Caki2 (cell line): Measurements from ENCODE around the gene TBX4. TPM values are rescaled to one million over a fixed set of nuclear protein-coding genes. Genes with fewer than 3 reads are reported as not detected.
"Not testable (repeated sequence)": the region's sequence is repeated elsewhere in the genome, so short reads cannot be mapped to it uniquely, and the experiment has no call there.

Source experiments
- DNase-seq: peaks from one replicate; pipeline ENCODE4 v3.0.0-alpha.2; 2015; ENCODE audit warnings: low read depth
- in situ Hi-C: cut with HindIII; loops from 2 replicates; pipeline ENCODE4 v1.10.0; 2016; ENCODE audit warnings: low sequenced_read_pairs, low pct_unique_long_range_greater_than_20kb, mixed read lengths
- total RNA-seq: library from RNA; depleted of rRNA; stranded (reverse); fragments of >200 nt; shearing (Covaris generic); gene quantifications from 2 replicates; pipeline ENCODE4 v1.2.3, GENCODE V29; 2014; ENCODE audit warnings: low replicate concordance

Gene TBX4
- total RNA-seq, 1 experiment from 2014 or later = not detected

DNA sequence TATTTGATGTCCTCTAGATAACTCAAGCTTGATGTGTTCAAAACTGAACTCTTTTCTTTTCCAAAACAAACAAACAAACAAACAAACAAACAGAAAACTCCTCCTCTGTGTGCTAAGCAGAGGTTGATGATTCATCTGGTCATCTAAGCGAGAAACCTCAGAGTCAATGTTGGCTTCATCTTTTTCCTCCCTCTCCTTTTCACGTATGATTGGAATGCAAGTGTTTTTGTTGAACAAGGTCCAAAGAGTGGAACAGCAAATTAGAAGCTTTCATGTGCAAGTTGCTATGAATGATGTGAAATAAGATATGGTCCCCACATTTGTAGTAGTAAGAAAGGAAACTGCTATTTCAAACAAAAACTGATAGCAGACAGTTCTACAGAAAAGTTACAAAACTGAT lies 52.5 kb downstream of the TBX4 start:
- in situ Hi-C loops = no loop called here

DNA sequence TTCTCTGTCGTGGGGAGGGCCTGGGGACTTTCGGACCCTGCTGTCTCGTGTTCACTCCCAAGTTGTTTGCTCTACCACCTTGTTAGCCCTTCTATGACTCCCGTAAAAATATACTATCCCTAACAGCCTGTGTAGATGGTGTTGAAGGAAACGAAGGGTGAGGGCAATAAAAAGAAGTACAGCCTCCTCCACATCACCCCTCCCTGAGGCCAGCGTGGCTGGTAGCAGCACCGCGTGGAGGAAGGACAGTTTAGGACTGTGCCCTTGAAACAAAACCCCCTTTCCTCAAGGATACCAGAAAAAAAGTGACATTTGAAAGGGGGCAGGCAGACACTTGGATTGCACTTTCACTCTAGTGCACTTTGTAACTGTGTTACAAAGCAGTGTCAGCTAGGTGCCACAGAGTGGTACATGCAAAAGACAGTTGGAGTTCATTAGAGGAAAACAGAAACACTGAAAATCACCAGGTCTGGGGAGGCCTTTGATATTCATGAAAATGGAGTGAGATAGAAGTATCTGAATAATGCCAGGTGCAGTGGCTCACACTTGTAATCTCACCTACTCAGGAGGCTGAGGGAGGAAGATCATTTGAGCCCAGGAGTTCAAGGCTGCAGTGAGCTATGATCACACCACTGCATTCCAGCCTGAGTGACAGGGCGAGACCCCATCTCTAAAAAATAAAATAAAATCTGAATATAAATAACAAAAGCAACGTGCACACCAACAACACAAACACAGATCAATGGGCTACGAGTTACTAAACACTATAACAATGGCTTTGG lies 53.8 kb downstream of the TBX4 start:
- DNase-seq = no peak
- in situ Hi-C loops = no loop called here

More for the DNA sequence above, 52.5 kb downstream of the TBX4 start:
- DNase-seq = peak; percentile 88

DNA sequence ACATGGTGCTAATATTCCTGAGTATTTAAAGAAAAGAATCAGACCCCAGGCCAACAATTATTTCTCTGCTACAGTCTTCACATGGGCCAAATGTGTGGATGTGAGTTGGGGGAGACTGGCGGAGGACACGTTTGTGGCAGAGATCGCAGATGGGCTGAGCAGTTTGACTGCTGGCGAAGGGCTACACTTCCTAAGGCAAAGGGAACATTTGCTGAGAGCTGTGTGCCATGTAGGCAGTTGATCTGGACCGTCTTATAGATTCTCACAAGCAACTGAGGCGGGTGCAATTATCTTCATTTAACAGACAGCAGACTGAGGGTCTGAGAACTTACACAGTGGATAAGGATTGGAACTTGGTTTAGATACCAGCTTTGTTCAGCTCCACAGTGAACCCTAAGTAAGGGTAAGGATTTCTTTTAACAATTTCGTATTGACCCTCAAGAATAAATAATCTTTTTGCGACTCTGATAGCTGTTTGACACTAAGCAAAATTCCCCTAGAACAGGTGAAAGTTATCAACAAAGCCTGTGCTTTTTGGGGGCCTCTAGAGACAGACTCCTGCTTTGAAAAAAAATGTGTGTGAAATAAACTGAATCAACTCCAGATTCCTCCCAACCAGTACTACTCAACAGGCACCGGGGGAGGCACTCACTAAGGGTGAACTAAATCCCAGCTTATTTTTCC lies 55.3 kb downstream of the TBX4 start:
- no peak for DNase-seq
- in situ Hi-C loops = no loop called here

DNA sequence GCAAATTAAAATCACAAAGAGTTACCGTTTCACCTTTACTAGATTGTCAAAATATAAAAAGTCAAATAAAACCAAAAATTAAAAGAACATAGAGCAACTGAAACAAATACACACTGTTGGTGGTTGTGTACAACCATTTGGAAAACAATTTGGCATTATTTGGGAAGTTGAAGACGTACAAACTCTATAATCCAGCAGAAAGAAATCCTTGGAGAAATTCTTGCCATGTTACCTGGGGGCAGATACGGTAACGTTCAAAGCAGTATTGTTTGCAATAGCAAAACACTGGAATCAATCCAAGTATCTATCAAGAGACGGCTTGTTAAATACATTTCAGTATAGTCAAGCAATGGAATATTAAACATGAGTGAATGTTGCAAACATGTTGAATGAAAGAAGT lies 56.7 kb downstream of the TBX4 start:
- in situ Hi-C loops = no loop called here
- DNase-seq = no peak

DNA sequence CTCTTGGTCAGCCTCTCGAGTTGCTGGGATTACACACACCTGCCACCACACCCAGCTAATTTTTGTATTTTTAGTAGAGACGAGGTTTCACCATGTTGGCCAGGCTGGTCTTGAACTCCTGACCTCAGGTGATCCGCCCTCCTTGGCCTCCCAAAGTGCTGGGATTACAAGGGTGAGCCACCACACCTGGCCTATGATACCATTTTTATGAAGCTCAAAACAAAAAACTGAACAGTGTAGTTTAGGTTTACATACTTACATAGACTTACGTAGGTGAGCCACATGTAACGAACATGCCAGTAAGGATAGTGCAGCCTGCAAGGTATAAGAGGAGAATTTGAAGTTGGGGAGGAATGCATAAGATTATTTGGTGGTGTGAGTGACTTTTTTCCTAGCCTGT lies 57.2 kb downstream of the TBX4 start:
- in situ Hi-C loops, DNase-seq: not testable (repeated sequence)

DNA sequence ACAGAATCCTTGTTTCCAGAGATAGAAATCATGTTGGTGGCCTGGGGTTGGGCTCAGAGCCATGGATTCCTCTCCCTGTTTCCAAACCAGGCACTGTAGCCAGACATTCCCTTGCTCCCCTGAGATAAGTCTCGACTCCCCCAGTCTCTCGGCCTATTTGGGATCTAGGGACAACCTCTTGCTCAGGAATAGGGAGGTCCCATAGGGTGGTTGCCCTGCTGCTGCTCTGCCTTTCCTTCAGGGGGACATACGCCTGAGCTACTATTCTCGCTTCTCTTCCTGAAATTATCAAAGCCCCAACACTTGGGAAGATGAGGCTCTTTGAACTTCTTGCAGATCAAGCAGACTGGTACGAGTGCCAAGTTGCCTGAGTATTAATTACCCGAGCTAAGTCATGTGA lies 58.0 kb downstream of the TBX4 start:
- in situ Hi-C loops = no loop called here
- DNase-seq = no peak

DNA sequence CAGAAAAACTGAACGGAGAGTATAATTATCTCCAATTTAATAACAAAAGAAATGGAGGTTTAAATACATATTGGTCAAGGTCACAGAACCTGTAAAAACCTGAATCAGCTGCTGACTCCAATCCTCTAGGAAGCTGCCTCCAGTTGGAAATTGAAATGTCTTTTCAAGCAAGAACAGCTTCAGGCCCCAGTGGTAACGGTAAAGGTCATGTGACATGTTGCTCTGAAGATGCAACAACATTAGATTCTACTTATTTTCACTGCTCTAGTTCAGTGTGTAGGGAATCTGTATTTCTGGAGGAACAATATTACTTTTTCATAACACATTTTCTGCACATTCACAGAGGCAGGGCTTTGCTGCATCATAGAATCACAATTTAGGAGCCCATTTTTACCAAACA lies 58.8 kb downstream of the TBX4 start:
- DNase-seq = no peak
- in situ Hi-C loops = no loop called here

DNA sequence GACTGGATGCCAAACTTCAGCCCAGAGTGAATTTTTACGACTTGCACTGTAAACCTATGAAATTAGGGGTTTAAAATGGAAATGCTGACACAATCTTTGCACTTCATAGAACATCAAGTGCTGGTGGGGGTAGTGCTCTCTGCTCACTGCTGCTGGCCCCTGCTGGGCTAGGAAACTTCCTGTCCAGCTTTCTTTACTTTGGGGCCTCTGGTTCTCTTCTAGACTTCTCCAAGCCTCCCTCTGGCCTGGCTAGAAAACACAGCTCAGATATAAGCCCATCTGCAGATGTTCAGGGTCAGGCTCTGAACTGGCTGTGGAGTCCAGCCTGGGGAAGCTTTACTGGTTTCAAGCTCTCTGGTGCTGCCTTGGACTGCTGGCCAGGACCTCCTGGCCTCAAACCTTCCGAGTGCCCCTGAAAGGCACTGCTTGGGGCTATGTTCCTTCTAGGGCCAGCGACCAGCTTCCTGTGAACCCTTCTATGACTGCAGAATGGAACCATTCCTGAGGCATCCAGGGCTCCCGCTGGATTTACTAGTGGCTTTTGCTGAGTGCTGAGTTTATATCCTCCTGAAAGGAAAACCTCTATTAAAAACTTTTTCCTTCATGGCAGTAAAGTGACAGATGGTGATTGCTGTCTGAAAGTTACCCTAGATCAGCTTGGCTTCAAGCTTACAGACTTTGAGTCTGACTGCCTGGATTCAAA lies 59.4 kb downstream of the TBX4 start:
- DNase-seq = no peak
- in situ Hi-C loops = no loop called here

DNA sequence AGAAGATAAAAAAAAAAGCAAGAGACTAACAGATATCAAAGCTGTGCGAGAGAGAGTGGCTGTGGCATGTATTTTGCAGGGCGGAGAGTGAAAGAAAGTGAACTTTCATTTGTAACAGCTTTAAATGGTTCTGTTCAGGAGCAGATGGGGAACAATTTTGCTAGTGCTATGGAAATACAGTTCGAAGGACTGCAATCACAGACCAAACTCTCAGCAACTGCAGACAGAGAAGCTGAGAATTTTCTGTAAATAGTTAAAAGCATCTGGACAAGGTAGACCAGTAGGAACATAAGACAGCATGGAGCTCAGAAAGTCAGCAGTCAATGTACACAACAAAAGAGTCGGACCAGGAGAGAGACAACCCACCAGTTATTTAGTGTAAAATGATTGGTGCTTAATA lies 62.3 kb downstream of the TBX4 start:
- in situ Hi-C loops = no loop called here
- no peak for DNase-seq

DNA sequence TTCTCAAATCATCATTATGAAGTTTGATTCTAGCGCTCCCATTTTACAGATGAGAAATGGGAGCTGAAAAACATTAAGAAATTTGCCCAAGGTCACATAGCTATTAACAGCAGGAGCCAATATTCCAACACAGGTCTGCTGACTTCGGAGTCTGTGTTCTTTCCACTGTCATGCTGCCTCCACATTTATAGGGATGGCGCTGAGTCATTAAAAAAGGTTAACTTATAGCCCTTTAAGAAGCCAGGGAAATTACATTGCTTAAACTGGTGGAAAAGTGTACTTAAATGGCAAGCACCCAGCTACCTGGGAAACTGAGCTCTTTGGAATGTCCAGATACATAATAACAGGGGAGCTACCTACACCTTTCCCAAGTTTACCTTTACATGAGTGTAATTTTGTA lies 65.0 kb downstream of the TBX4 start:
- DNase-seq = no peak
- in situ Hi-C loops = no loop called here

DNA sequence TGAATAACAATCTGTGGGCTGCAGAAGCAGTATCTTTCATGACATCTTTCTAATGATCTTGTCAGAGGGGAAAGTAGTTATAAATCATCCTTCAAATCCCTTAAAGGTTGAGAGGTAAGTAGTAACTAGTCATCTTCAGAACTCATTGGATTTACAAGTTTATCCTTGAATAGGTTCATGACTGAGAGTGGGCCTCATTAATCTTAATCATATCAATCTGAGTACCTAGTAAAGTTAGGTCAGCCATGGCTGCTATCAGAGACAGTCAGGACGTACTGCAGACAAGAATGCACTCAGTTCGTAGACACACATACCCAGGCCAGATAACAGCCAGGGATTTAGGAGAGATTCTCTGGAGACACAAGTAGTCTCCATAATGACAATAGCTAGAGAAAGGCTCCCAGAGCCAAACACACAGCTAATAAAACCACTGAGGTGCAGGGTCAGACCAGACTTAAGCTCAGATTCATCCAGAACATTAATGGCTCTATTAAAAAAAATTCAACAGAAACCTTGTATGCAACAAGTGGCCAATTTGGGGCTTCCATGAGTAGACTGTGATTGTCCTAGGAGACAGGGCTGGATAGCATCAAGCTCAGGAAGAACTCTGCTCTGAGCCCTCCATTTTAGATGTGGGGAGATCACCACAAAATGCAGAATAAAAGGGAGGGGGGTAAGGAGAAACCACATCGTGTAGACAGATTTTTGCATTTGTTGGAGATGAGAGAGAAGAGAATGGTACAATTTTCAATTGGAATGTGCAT lies 65.8 kb downstream of the TBX4 start:
- no peak for DNase-seq
- in situ Hi-C loops = no loop called here

DNA sequence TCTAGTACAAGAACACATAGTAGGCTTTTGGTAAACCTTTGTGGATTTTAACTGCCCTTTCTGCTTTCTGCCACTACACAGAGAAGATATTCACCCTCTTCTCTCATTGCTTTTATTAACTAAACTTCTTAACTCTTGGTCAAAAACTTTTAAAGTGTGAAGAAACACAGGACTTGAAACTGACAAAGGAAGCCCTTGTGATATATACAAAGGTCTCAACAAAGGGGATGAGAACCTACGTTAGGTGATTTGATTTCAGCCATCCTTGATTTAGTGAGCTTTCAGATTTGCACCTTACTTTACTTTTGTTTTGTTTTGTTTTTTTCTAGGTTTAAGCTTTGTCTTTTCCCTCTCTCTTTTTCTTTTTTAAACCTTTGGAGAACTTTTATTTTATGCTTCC lies 66.9 kb downstream of the TBX4 start:
- in situ Hi-C loops = no loop called here
- no peak for DNase-seq

DNA sequence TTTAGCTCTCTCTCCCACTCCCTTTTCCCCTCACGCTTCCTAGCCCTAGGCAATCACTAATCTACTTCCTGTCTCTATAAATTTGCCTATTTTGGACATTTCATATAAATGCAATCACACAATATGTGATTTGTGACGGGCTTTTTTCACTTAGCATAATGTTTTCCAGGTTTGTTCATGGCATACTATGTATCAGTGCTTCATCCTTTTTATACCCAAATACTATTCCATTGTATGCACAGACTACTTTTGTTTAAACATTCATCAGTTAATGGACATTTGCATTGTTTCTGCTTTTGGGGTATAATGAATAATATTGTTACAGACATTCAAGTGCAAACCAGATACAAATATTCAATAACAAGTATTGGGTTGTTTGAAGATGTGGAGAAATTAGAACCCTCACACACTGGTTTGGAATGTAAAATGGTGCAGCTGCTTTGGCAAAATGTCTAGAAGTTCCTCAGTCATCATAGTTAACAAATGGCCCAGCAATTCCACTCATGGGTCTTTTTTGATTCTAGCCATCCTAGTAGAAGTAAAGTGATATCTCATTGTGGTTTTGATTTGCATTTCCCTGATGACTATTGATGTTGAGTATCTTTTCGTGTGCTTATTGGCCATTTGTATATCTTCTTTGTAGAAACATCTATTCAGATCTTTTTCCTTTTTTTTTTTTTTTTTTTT lies 67.7 kb downstream of the TBX4 start:
- DNase-seq = no peak
- in situ Hi-C loops = no loop called here

DNA sequence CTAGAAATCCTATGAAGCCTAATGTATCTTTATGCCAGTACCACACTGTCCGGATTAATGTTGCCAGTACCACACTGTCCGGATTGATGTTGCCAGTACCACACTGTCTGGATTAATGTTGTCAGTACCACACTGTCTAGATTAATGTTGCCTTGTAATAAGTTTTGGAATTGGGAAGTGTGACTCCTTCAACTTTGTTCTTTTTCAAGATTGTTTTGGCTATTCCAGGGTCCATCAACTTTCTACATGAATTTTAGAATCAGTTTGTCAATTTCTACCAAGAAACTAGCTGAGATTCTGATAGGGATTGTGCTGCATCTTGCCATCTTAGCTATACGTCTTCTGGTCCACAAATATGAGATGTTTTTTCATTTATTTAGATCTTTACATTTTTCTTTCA lies 68.7 kb downstream of the TBX4 start:
- no peak for DNase-seq
- in situ Hi-C loops = no loop called here

DNA sequence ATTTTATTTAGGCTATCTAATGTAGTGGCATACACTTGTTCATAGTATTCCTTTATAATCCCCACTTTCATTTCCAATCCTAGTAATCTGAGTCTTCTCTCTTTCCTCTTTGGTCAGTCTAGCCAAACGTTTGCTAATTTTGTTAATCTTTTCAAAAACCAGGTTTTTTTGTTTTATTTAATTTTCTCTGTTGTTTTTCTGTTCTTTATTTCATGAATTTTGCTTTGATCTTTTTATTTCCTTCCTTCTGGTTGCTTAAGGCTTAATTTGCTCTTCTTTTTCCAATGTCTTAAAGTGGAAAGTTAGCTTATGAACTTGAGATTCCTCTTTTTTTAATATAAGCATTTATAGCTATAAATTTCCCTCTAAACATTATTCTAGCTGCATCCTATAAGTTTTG lies 69.9 kb downstream of the TBX4 start:
- no peak for DNase-seq
- in situ Hi-C loops = no loop called here

DNA sequence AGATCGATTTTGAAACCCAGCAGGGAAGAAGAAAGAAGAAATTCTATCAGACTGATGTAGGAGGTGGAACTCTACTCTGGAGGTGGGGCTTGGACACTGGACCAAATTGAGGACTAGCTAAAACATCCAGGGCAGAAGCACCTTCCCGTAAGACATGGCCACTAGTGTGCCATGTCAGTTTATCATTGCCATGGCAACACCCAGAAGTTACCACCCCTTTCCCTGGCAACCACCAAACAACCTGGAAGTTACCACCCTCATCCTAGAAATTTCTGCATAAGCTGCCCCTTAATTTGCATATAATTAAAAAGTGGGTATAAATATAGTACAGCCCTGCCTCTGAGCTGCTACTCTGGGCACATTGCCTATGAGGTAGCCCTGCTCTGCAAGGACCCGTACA lies 72.1 kb downstream of the TBX4 start:
- in situ Hi-C loops = no loop called here

DNA sequence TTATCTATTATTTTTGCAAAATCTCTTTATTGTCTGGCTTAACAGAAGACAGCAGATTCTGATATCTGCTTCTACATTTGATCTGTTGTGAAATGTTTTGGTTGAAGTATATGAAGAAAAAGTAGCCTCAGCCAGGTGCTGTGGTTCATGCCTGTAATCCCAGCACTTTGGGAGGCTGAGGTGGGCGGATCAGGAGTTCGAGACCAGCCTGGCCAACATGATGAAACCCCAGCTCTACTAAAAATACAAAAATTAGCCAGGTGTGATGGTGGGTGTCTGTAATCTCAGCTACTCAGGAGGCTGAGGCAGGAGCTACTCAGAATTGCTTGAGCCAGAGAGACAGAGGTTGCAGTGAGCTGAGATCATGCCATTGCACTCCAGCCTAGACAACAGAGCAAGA lies 75.2 kb downstream of the TBX4 start:
- in situ Hi-C loops, DNase-seq: not testable (repeated sequence)

More for the DNA sequence above, 72.1 kb downstream of the TBX4 start:
- DNase-seq = no peak

DNA sequence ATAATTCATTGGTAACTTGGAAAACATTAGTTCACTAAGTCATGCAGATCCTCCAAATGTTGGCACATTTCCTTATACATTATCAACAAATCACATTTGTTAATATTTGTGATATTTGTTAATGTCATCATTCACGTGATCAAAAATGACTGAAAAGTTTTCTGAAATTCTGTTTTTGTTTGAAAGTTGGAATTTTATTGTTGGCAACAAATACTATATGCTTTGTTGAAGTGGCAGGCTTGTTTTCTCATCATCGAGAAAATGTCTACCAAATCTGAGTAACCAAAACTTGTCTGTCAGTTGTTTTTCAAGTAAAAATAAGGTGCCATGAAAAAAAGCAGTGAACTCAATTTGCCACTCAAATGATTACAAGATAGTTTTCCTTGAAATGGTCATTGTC lies 75.9 kb downstream of the TBX4 start:
- in situ Hi-C loops = no loop called here
- no peak for DNase-seq
